ENCODE data around the gene ACTMAP. TPM values are rescaled to one million over a fixed set of nuclear protein-coding genes. Genes with fewer than 3 reads are reported as not detected.

ACTMAP gene
- total and polyA plus RNA-seq, 2 of the 13 experiments (the other 11 are each of a cell fraction or from before 2014, with no cell fraction given): 2.2 to 7.9 TPM

DNA sequence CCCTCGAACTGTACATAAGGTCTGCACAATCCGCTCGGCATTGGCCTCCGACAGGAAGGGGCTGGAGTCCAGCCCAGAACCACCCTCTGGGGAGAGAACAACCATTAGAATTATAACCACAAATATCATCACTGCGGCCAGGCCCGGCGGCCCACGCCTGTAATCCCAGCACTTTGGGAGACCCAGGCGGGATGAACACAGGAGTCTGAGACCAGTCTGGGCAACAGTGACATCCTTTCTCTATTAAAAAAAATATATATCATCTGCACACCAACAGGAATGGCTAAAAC lies 45.0 kb downstream of the ACTMAP start:
- Histone ChIP-seq H3K79me2 (ENCODE audit: insufficient read depth, low read length) (no peaks in the 10 kb centered on the region), H3K9ac (ENCODE audit: insufficient read depth, low read depth, low read length) (no peak overlapping the region), H3K27ac (ENCODE audit: extremely low read length, insufficient read depth, low read length) (no peak overlapping the region), H3K9me3 (ENCODE audit: low read length) (no peaks in the 10 kb centered on the region), H3K36me3 (replicated peaks in 1 of 2; ENCODE audit: control insufficient read depth in 1 of 2, insufficient read depth in 2 of 2, low read length in 2 of 2) (peaks cover 10 to 27% of the 10 kb centered on the region in 2 experiments; a peak in 4 of 5 replicates), H2AFZ (ENCODE audit: low read length) (no peak overlapping the region), H3K27me3 (ENCODE audit: control insufficient read depth in 1 of 2, insufficient read depth in 2 of 2, low read length in 2 of 2) (no peaks in the 10 kb centered on the region), H4K20me1 (ENCODE audit: insufficient read depth, low read length) (no peaks in the 10 kb centered on the region), H3K4me1 (ENCODE audit: insufficient read depth, low read length) (peaks cover 7% of the 10 kb centered on the region; the same call in 1 of the 2 replicates), H3K4me2 (ENCODE audit: low read depth, low read length) (no peak overlapping the region), H3K4me3 (replicated peaks in 1 of 3; ENCODE audit: insufficient read depth in 1 of 3, low read depth in 2 of 3, low read length in 3 of 3) (no peak overlapping the region)
- FAIRE-seq (no peak), DNase-seq (ENCODE audit: low spot score) (no peak), ATAC-seq (no peak)
- intact Hi-C loops (cut with micrococcal nuclease; ENCODE audit: unreplicated experiment): no loop called here
- WGBS (ENCODE audit: low lambda C conversion rate): 92% methylated on average over 6 of the region's 9 CpGs
- in situ Hi-C loops (cut with HindIII; ENCODE audit: extremely low pct_ligation_motif_present, low pct_unique_long_range_greater_than_20kb): no loop called here
- TF ChIP-seq ZNF354B (CRISPR knock-in tag; IDR thresholded peaks at IDR 0.05) (no peak), NFIC (IDR thresholded peaks at IDR 0.05; ENCODE audit: low read length) (no peak), RFXAP (CRISPR knock-in tag; IDR thresholded peaks at IDR 0.05; ENCODE audit: borderline replicate concordance) (no peak), ZNF503 (CRISPR knock-in tag; IDR thresholded peaks at IDR 0.05) (no peak), ZNF703 (CRISPR knock-in tag; IDR thresholded peaks at IDR 0.05; ENCODE audit: borderline replicate concordance) (no peak), ZNF878 (CRISPR knock-in tag; IDR thresholded peaks at IDR 0.05) (no peak), POLR2AphosphoS2 (IDR thresholded peaks at IDR 0.05; ENCODE audit: low read depth, low read length) (no peak), HDAC2 (CRISPR knock-in tag; IDR thresholded peaks at IDR 0.05) (no peak), ZNF543 (CRISPR knock-in tag; IDR thresholded peaks at IDR 0.05) (no peak), HBP1 (CRISPR knock-in tag; IDR thresholded peaks at IDR 0.05; ENCODE audit: low read depth) (no peak), NFATC3 (CRISPR knock-in tag; IDR thresholded peaks at IDR 0.05) (no peak)
- ChIA-PET CTCF (ENCODE audit: low intra/inter-chr PET ratio, low total read pairs) (no interaction called here), POLR2A (no interaction called here)
- no TSS peak for BruUV-seq (replicated peaks)
